ENCODE results near the gene TAF6L. TPM values are rescaled to one million over a fixed set of nuclear protein-coding genes. Genes with fewer than 3 reads are reported as not detected.

Gene TAF6L
- total and polyA plus RNA-seq, 9 of the 15 experiments (the other 6 are each of a cell fraction or from before 2014, with no cell fraction given): 0.04 to 45.5 (median 20.8) TPM

GRCh38 chr11:62774407-62774806 lies 3.2 kb downstream of the TAF6L start:
- ChIA-PET POLR2A (interaction anchor here (0.6 to 2.4 kb wide), 7 partner anchors 12 to 110 kb away, joined by 3 to 7 read pairs (median 4); no protein-coding TSS in a partner anchor), CTCF (ENCODE audit: low intra/inter-chr PET ratio) (no interaction called here)
- peaks cover 9 to 24% of the 10 kb centered on the region in 2 experiments for H3K4me1 ChIP-seq (replicated peaks in 1 of 2; ENCODE audit: control insufficient read depth in 2 of 2, insufficient read depth in 2 of 2, low read length in 2 of 2)
- in situ Hi-C loops (cut with MboI): no loop called here
- intact Hi-C loops (cut with micrococcal nuclease): no loop called here
- peak overlapping the region in 1 of 2 experiments; percentile 81; a peak in 1 of 4 replicates for H3K9ac ChIP-seq (ENCODE audit: insufficient read depth in 1 of 2, low read depth in 2 of 2, low read length in 2 of 2)
- BruUV-seq (replicated peaks): no TSS peak
- no peaks in the 10 kb centered on the region for H3K27me3 ChIP-seq (ENCODE audit: control insufficient read depth in 2 of 2, insufficient read depth in 2 of 2, low read length in 2 of 2)
- no peak overlapping the region for H3K4me3 ChIP-seq
- H2AFZ ChIP-seq (ENCODE audit: low read depth, low read length): no peak overlapping the region
- TF ChIP-seq NR3C1 (CRISPR knock-in tag; IDR thresholded peaks at IDR 0.05) (no peak), MTA3 (IDR thresholded peaks at IDR 0.05; ENCODE audit: borderline replicate concordance) (no peak), DIDO1 (tag; IDR thresholded peaks at IDR 0.05; ENCODE audit: low read depth) (no peak), MBD2 (IDR thresholded peaks at IDR 0.05; ENCODE audit: borderline replicate concordance, low read depth) (no peak), TRIM28 (IDR thresholded peaks at IDR 0.05) (no peak), HMG20A (CRISPR knock-in tag; conservative IDR thresholded peaks at IDR 0.05) (no peak), POLR2H (tag; IDR thresholded peaks at IDR 0.05; ENCODE audit: low read depth) (no peak), ZBTB26 (CRISPR knock-in tag; IDR thresholded peaks at IDR 0.05) (no peak), OTX1 (CRISPR knock-in tag; IDR thresholded peaks at IDR 0.05) (no peak), ZNF764 (CRISPR knock-in tag; IDR thresholded peaks at IDR 0.05; ENCODE audit: low read depth) (no peak), CREB5 (CRISPR knock-in tag; IDR thresholded peaks at IDR 0.05) (no peak), U2AF1 (optimal IDR thresholded peaks at IDR 0.05; ENCODE audit: low read depth, low read length) (no peak), MEIS2 (IDR thresholded peaks at IDR 0.05; ENCODE audit: partially characterized antibody) (no peak), C11orf30 (IDR thresholded peaks at IDR 0.05; ENCODE audit: low read depth) (no peak)
- TF ChIP-seq, protein P1, sequence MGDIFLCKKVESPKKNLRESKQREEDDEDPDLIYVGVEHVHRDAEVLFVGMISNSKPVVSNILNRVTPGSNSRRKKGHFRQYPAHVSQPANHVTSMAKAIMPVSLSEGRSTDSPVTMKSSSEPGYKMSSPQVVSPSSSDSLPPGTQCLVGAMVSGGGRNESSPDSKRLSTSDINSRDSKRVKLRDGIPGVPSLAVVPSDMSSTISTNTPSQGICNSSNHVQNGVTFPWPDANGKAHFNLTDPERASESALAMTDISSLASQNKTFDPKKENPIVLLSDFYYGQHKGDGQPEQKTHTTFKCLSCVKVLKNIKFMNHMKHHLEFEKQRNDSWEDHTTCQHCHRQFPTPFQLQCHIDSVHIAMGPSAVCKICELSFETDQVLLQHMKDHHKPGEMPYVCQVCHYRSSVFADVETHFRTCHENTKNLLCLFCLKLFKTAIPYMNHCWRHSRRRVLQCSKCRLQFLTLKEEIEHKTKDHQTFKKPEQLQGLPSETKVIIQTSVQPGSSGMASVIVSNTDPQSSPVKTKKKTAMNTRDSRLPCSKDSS (IDR thresholded peaks at IDR 0.05; ENCODE audit: low read depth, partially characterized antibody): no peak
- TF ChIP-seq, protein P2, sequence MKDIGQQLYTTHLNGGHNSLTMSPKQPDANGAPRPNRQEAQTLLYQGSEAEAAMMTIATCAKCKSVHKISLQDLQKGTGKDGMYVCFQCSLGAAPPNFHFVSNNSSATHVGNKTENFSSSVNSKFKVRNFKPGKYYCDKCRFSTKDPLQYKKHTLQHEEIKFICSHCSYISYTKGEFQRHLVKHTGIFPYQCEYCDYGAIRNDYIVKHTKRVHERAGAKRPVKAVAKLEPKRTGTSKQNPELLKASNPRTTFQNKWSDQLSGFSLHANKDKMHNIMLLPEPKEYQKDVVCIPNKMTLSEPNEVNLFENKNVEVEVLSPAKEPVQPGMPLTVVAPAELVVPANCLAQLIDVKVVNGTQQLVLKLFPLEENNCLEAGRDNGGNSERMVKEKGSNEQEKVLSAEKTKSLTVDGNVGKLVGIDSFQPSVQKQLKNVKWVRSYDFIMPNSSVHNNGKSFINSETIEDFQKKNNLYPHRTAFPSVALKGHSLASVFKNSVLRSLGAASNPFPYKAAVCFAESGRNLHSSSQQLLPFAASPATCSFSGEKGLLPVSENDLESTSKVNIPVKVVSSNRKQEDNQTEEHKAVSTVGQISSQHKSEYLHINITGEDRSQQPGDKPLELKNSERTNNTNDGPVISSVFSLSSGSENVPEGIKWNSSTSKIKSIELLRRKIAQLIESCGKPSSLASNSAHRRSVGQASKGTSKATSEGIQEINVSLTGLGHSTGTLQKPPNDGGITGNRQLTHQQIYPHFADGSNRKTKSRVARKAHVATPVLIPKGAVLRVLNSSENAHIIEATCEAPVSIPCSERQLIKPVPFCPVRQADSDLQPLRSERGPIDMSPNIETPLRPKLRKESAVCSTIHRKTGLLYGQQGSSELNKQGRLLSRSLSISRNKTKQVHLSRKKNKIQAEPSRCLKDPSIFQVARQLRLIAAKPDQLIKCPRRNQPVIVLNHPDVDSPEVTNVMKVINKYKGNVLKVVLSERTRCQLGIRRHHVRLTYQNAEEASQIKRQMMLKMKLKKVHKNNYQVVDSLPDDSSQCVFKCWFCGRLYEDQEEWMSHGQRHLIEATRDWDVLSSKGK (CRISPR knock-in tag; IDR thresholded peaks at IDR 0.05): no peak
- H3K36me3 ChIP-seq (ENCODE audit: control insufficient read depth, insufficient read depth, low read length): peaks cover 48% of the 10 kb centered on the region
- H3K4me2 ChIP-seq (ENCODE audit: insufficient read depth, low read length): no peak overlapping the region
- no peaks in the 10 kb centered on the region for H3K9me1 ChIP-seq (ENCODE audit: control insufficient read depth, insufficient read depth, low read length)
- DNase-seq (ENCODE audit: extremely low read depth in 1 of 4, low spot score in 3 of 4): no peak
- WGBS (ENCODE audit: insufficient coverage, low coverage, missing lambda C conversion rate): 90% methylated on average over 6 of the region's 6 CpGs
- ATAC-seq: no peak
- no peak overlapping the region for H3K27ac ChIP-seq (ENCODE audit: extremely low read depth, low read depth, low read length)
- FAIRE-seq: no peak
- H3K9me3 ChIP-seq (replicated peaks; ENCODE audit: control insufficient read depth, insufficient read depth, low read depth, low read length): no peaks in the 10 kb centered on the region
- H4K20me1 ChIP-seq (replicated peaks; ENCODE audit: control insufficient read depth, insufficient read depth, low read length): no peaks in the 10 kb centered on the region
- peaks cover 28% of the 10 kb centered on the region for H3K79me2 ChIP-seq (ENCODE audit: control insufficient read depth, insufficient read depth, low read length)
